Suppressor macrophage treated with lipopolysaccharide for 1 hour (primary cell): ENCODE measurements around the gene METTL2B.
"Not testable (repeated sequence)": the region's sequence is repeated elsewhere in the genome, so short reads cannot be mapped to it uniquely, and the experiment has no call there.

Experiments
- DNase-seq, 3 donors: peaks; one replicate each; pipeline ENCODE4 v3.0.0-alpha.2; 2020 to 2022

METTL2B gene

DNA sequence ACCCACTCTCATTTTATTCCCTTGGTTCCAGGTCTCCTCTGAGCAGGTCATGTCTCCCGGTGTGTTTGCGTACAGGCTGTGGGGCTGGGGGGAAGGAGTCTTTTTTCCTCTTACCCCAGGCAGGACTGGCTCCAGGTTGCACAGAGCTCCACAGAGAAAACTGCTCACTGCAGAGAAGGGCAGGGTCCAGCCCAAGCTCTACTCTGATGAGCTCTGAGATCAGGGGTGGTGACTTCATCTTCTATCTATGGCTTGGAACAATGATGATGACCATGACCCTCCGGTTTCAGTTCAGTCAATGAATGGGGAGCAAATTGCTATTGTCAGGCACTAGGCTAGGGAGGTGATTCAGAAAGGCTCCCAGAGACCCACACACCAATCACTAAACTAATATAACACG, 49.0 kb downstream of the METTL2B start:
- peak; percentile 33 to 57 (median 38) for DNase-seq

DNA sequence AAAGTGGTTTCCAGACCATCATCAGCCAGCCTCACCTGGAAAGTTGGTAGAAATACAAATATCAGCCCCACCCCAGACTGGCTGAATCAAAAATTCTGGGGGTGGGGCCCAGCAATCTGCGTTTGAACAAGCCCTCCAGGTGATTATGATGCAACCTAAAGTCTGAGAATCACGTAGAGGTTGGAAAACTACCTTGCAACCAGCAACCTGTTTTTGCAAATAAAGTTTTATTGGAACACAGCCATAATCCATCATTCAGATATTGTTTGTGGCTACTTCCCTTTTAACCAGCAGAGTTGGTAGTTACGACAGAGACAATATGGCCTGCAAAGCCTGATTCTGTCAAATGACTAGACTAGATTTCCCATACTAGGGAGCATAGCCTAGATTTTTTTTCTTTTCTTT, 49.5 kb downstream of the METTL2B start:
- DNase-seq: peak; percentile 25 to 44 (median 44)

DNA sequence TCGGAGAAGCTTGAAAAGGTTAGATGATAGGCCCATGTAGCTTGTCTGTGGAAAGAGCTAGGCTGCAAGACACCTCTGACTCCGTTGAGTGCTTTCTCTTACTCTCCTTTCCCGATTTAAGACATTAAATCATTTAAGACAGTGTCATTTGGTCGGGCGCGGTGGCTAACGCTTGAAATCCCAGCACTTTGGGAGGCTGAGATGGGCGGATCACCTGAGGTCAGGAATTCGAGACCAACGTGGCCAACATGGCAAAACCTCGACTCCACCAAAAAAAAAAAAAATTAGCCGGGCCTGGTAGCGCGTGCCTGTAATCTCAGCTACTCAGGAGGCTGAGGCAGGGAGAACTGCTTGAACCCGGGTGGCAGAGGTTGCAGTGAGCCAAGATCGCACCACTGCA, 52.6 kb downstream of the METTL2B start:
- DNase-seq: not testable (repeated sequence)

DNA sequence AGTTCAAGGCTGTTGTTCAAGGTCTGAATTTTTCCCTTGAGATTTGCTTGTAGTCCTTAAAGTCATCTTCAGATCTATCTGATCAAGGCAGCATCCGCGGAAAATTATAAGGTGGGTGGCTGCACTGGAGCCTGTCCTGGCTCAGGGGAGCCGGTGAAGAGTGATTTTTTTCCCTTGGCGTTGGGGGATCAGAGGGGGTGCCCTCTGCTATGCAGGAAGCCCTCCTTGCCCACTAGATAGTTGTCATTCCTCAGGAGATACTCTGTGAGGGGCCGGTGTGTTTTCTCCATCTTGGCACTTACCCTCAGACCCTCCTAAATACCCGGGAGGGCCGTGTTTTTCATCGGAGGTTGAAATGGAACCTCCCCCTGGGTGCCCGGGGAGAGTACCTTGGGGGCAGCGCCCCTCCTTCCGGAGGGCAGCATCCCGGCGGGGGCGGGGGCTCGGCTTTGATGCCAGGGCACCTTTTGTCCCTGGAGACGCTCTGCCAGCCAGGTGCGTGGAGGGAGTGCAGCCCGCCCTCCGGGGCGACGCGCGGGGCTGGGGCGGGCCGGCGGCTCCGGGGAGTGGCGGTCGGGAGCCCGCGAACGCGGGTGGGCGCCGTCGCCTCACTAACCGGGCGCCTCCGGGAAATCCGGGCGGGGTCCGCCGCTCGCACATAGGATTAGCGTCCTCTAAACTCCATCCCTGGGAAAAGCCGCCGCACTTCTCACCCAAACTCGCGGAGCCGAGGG, 53.7 kb downstream of the METTL2B start:
- peak in 1 of 3 donors; percentile 33 for DNase-seq

DNA sequence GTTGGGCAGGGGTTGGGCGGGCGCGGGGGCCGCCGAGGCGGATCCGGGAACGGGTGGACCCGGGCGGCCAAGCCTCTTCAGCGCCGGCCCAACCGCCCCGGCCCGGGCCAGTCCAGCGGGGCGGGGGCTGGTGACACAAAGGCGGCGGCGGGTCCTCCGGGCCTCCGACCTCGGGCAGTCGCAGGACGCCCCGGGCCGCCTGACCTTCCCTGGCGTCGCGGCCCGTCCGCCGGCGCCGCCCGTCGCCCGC, 54.2 kb downstream of the METTL2B start:
- no peak for DNase-seq

DNA sequence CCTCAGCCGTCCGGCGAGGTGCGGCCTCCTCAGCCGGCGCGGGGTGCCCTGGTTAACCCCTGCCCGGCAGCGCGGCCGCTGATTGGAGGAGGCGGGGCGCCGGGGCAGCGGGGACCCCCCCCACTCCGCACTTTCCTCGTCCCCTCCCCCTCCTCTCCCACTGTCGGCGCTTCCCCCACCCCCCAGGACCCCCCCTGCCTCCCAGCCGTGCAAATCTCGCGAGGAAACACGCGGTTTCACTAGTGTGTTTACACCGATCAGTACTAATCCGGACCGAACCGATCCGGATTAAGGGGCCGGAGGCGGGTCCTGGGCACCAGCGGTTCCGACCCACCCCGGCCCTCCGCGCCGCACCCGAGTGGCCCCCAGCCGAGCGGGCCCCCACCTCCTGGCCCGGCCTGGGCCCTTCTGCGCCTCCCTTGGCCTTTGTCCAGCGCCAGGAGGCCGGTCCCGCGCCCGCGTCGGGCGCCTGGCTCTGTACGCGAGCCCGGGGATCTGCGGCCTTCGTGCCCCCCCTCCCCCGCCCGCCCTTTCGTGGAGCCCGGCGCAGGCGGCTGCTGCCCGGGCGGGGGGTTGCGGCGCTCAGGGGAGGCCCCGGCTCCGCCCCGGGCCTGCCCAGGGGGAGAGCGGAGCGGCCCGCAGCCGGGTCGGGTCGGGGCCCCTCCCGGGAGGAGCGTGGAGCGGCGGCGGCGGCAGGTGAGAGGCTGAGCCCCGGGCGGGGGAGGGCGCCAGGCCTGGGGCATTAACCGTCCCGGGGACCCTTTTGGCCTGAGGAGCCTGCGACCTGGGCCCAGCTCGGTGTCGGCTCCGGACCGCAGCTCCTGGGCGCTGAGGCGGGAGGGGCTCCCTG, 54.8 kb downstream of the METTL2B start:
- peak; percentile 88 to 96 (median 91) for DNase-seq

DNA sequence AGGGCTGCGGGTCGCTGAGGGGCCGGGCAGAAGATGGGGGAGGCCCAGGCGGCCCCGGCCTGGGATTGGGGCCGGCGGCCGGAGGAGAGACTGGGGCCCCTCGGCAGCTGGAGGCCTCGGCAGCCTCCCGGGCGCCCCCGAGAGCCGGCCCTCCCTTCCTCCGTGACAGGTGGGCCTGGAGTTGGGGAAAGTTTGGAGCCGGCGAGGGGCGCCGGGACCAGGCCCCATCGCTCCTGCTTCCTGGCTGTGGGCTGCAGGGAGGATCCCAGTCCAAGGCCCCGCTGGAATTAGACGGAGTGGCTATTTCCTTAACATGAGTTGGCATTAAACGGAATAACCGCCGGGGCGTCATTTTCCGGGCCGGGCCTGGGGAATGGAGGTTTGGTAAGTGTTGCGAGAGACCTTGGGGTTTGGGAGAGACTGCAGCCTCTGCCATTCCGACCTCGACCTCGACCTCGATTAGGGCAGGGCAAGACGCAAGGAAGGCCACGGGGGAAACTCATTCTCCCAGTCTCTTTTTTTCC, 55.5 kb downstream of the METTL2B start:
- peak; percentile 46 to 60 (median 51) for DNase-seq

DNA sequence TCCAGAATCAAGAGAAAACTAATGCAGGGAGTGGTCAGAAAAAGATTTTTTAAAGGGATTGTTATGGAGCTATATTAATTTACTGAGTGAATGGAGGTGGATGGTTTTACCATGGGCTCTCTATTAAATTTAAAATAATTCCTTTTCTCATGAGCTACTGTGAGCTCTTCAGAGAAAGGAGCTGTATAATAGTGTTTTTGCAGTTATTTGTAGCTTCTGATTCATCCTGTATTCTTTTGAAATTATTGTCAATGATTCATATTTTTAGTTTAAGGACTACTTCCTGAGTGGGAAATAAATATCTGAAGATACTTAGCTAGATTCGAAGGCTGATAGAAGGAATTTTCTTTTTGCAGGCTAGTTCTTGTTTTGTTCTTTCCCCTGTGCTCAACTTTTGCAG, 56.4 kb downstream of the METTL2B start:
- peak in 2 of 3 donors; percentile 59 to 65 for DNase-seq

DNA sequence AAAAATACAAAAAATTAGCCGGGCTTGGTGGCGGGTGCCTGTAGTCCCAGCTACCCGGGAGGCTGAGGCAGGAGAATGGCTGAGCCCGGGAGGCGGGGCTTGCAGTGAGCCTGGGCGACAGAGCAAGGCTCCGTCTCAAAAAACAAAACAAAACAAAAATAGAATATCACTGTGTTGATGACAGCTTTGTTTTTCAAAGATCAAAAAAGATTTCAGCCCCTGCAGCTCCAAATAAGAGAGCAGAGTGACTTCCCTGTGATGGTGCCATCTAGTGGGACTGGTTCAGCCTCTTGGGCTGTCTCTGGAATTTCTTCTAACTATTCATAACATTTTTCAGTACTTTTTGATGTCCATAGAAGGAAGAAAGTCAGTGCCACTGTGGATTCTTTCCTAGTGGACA, 60.9 kb downstream of the METTL2B start:
- peak; percentile 10 to 31 (median 30) for DNase-seq

DNA sequence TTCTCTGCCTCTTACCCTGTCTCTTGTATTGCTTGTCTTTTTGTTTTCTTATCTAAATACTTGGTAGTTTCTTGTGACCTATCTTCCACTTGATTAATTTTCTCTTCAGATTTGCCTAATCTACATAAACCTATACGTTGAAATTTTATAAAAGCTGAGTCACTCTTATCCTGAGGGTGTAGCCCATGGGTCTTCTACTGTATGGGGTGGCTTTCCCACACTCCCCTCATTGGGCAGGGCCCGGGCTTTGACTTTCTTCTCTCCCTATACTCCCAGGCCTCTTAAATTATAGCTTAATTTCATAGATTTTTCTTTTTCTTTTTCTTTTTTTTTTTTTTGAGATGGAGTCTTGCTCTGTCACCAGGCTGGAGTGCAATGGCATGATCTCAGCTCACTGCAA, 66.0 kb downstream of the METTL2B start:
- not testable (repeated sequence) for DNase-seq

DNA sequence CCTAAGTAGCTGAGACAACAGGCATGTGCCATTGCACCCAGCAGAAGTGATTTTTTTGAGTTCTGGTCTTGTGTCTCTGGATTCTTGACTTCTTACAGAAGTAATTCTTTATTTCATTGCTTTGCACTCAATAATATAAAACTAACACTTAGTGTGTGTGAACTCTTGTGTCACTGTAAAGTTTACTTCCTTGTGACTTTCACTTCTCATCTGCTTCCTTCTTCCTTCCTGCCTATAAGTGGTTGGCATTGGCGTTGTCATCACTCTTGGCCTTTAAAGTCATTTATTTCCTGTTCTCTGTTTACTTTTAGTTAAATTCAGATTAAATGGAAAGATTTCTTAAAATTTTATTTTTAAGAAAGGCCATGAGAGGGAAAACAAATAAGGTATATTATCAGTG, 66.8 kb downstream of the METTL2B start:
- DNase-seq: not testable (repeated sequence)

DNA sequence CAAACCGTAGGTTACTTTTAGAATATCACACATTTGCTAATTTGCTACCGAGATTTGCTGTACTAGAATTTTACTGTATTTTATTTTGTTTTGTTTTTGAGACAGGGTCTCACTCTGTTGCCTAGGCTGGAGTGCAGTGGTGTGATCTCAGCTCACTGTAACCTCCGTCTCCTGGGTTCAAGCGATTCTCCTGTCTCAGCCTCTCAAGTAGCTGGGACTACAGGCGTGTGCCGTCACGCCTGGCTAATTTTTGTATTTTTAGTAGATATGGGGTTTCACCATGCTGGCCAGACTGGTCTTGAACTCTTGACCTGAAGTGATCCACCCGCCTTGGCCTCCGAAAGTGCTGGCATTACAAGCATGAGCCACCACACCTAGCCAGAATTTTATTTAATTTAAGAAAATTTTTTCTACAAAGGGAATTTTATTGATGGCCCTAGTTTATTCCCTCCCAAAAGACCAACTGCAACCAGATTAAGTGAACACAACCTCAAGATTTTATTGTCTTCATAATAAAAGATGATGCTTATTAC, 69.8 kb downstream of the METTL2B start:
- not testable (repeated sequence) for DNase-seq

DNA sequence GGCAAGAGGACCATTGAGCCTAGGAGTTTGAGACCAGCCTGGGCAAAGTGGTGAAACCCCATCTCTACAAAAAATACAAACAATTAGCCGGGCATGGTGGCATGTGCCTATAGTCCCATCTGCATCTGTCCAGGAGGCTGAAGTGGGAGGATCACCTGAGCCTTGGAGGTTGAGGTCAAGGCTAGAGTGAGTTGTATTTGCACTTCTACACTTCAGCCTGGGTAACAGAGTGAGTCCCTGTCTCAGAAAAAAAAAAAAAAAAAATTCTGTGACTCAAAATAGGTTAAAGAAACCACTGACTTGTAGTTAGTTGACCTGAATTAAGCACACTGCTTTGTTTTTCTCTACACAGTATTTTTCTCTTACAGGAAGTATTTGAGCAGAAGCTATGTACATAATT, 74.4 kb downstream of the METTL2B start:
- DNase-seq: no peak

DNA sequence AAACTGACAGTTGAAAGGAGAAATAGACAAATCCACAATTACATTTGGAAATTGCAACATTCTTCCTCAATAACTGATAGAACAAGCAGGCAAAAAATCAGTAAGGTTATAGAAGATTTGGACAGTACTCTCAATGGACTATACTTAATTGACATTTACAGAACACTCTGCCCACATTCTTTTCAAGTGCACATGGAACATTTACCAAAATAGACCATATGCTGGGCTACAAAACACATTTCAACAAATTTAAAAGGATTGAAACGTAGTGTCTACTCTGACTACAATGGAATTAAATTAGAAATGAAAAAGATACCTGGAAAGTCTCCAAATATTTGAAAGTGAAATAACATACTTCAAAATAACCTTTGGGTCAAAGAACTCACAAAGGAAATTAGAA, 77.8 kb downstream of the METTL2B start:
- DNase-seq: not testable (repeated sequence)
